T follicular helper cell (primary cell): ENCODE data around the gene ZNF432.

Experiments
- DNase-seq: peaks from one replicate; pipeline ENCODE4 v3.0.0-alpha.2; 2020; ENCODE audit warnings: low read depth

The ZNF432 gene

DNA sequence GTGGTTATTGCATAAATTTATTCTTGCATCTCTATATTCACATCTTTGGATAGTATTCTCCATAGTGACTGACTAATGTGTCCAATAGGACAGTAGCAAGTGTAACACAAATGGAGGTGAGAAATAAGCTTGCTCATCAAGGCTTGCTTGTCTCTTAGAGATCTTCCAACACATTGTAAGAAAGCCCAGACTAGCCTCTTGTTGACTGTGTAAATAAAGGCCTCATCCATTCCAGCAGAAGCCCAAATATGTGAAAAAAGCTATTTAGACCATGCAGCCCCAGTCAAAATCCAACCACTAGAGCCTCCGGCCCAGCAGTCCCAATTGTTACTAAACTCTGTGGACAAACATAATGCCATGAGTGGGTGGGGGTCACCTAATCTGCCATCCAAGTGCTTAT lies 38.0 kb downstream of the ZNF432 start:
- no peak for DNase-seq

DNA sequence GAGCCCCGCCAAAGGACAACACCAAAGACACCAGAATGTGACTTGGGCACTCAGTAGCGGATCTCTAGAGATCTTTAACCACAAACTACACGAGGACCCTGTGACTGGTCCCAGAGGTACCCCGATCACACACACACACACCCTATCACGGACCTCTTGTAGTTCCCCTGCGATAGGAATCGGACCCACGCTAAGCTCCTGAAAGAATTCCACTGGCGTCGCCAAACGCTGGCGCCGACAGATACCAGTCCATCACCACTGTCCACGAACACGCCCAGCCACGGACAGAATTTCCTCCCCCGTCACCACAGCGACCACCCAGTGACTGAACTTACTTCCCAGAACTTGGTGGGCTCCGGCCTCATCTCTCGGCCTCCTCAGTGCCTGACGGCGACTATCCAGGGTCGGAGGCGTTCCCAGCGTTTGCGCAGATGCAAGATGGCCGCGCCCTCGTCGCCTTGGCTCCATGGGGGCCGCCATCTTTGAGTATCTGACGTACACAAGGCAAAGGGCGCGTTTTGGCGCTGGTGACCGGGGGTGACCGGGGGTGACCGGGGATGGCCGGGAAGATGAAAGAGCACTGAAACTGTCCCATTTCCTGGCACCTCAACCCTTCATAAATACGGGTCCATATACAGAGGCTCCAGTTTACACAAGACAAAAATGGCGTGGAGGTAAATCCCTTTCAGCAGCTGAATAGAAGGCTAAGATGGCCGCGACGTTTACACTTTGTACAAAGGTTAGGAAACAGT lies 40.7 kb downstream of the ZNF432 start, which contains the start of gene ZNF615:
ZNF615 (minus strand) TSS at position 406 of the 752 bp plus-strand sequence. CDS start 4,500 bp downstream, outside the sequence.
- peak; percentile 71 for DNase-seq

DNA sequence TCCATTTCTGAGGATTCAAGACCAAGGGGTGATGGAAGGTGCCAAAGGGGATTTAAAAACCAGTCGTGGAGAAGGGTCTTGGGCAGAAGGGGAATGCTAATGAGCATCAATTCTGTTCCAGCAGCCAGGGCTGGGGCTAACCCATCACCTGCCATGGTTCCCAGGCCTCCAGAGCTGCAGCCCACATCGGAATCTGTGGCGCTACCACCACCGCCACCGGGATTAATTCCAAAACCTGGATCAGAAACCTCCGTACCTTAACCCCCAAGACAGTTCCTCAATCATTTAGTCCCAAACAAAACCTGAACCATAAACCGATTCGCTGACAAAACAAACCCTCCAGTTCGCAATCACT lies 41.2 kb downstream of the ZNF432 start:
- no peak for DNase-seq

DNA sequence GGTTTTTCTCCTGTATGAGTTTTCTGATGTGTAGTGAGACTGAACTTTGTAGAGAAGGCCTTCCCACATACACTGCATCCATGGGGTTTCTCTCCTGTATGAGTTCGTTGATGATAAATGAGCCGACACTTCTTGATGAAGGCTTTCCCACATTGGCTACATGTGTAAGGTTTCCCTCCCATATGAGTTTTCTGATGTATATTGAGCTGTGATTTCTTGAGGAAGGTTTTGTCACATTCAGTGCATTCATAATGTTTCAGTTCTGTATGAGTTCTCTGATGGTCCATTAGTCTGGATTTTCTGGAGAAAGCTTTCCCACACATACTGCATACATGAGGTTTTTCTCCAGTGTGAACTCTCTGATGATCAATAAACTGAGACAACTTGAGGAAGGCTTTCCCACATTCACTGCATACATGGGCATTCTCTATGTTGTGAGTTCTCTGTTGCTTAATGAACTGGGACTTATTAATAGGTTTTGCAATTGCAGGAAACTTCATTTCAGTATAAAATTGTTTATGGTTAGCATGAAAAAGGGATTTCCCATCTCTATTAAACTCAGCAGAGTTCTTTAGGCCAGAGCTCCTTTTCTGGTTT lies 54.5 kb downstream of the ZNF432 start:
- DNase-seq, result no peak

DNA sequence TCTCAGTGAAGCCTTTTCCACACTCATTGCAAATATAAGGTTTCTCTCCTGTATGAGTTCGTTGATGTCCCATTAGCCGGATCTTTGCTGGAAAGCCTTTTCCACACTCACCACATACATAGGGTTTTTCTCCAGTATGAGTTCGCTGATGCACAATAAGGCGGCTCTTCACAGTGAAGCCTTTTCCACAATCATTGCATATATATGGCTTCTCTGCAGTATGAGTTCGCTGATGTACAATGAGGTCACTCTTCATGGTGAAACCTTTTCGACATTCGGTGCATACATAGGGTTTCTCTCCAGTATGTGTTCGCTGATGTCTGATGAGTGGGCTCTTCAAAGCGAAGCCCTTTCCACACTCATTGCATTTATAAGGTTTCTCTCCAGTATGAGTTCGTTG lies 55.2 kb downstream of the ZNF432 start:
- no peak for DNase-seq

DNA sequence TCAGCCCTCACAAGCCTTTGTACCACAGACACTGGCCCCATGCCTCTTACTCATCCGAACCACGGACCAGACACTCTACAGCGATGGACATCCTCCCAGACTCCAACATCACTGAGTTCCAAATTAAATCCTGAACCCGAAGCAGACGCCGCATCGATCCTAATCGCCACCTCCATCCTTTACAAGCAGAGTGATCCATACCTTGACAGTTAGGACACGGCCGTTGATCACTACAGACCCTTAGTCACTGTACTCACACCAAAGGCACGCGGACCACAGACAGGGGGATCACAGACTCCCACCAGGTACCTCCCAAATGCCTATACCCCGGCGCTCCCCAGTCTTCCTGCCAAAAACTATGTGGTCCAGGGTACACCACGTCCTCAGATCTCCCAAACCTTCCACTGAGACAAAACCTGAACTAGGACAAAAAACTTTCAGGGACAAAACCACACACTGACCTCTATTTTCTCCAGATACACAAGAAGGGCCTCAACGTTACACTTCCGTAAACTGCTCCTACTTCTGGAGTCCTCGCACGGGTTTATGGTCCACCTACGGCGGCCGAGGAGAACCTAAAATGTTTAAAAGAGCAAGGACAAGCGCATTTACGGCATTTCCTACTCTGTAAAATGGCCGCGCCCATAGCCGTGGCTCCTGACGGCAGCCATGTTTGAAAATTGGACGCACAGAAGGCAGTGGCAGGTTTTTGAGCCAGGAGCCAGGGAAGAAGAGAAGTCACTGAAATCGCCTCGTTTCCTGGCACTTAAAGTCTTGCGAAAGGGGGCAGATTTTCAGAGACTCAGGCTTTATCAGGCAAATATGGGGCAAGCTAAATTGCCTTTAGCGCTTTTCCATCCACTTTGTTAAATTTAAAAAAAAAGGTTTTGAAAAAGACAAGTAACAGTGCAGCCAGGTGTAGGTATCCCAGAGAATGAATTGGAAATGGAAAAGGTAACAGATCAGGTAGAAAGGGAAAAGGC lies 62.0 kb downstream of the ZNF432 start, which contains the start of gene ZNF350:
ZNF350 (minus strand) TSS at position 532 of the 983 bp plus-strand sequence. CDS start 12,480 bp downstream, outside the sequence.
- peak; percentile 90 for DNase-seq

DNA sequence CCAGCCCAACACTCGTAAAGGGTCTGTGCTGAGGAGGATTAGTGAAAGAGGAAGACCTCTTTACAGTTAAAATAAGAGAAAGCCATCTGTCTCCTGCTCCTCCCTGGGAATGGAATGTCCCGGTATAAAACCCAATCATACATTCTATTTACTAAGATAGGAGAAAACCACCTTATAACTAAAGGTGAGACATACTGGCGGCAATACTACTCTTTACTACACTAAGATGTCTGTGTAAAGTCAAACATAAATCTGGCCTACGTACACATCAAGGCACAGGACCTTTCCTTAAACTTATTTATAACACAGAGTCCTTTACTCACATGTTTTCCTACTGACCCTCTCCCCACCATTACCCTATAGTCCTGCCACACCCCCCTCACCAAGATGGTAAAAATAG lies 65.3 kb downstream of the ZNF432 start:
- DNase-seq, result no peak
